Measurements from ENCODE around the gene JCAD. TPM values are rescaled to one million over a fixed set of nuclear protein-coding genes. Genes with fewer than 3 reads are reported as not detected.

Gene JCAD
- total RNA-seq, 1 experiment from 2014 or later = 10.0 TPM

GRCh38 chr10:30046476-30046875 is 12.9 kb downstream of the JCAD start:
- Histone ChIP-seq H3K36me3 (ENCODE audit: control insufficient read depth, insufficient read depth, low read length) (no peaks in the 10 kb centered on the region), H3K4me1 (peaks cover 5% of the 10 kb centered on the region), H3K9me3 (no peaks in the 10 kb centered on the region), H3K27me3 (replicated peaks; ENCODE audit: control insufficient read depth, insufficient read depth, low read length) (no peaks in the 10 kb centered on the region), H3K4me3 (ENCODE audit: low read depth, low read length) (no peak overlapping the region)
- BruUV-seq (replicated peaks) = no TSS peak
- POLR2A ChIA-PET = no interaction called here
- no peak for TF ChIP-seq CTCF (IDR thresholded peaks at IDR 0.05; ENCODE audit: insufficient read depth in 1 of 2, low read depth in 1 of 2, low read length in 1 of 2, severe bottlenecking in 1 of 2, unreplicated experiment in 1 of 2)
- H3K27me3 Mint-ChIP-seq (ENCODE audit: insufficient read depth, unreplicated experiment) = no peaks in the 10 kb centered on the region
- CTCF ChIA-PET = no interaction called here
- H3K27ac Mint-ChIP-seq (ENCODE audit: unreplicated experiment) = no peak overlapping the region
- H3K9me3 Mint-ChIP-seq (ENCODE audit: unreplicated experiment) = no peaks in the 10 kb centered on the region
- intact Hi-C loops (cut with micrococcal nuclease; ENCODE audit: unreplicated experiment) = no loop called here
- H3K36me3 Mint-ChIP-seq (ENCODE audit: insufficient read depth, unreplicated experiment) = peaks cover 9% of the 10 kb centered on the region
- H3K4me3 Mint-ChIP-seq (ENCODE audit: unreplicated experiment) = no peak overlapping the region
- H3K4me1 Mint-ChIP-seq (ENCODE audit: low read depth, unreplicated experiment) = peaks cover 8% of the 10 kb centered on the region
- DNase-seq = no peak

GRCh38 chr10:30045961-30046360 is 13.4 kb downstream of the JCAD start:
- no peaks in the 10 kb centered on the region for H3K9me3 Mint-ChIP-seq (ENCODE audit: unreplicated experiment)
- BruUV-seq (replicated peaks) = no TSS peak
- no peak for DNase-seq
- TF ChIP-seq CTCF (IDR thresholded peaks at IDR 0.05; ENCODE audit: insufficient read depth in 1 of 2, low read depth in 1 of 2, low read length in 1 of 2, severe bottlenecking in 1 of 2, unreplicated experiment in 1 of 2) = no peak
- no peaks in the 10 kb centered on the region for H3K36me3 ChIP-seq (ENCODE audit: control insufficient read depth, insufficient read depth, low read length)
- H3K27ac Mint-ChIP-seq (ENCODE audit: unreplicated experiment) = no peak overlapping the region
- no peaks in the 10 kb centered on the region for H3K27me3 ChIP-seq (replicated peaks; ENCODE audit: control insufficient read depth, insufficient read depth, low read length)
- ChIA-PET POLR2A (no interaction called here), CTCF (no interaction called here)
- H3K4me3 Mint-ChIP-seq (ENCODE audit: unreplicated experiment) = no peak overlapping the region
- peaks cover 8% of the 10 kb centered on the region for H3K4me1 Mint-ChIP-seq (ENCODE audit: low read depth, unreplicated experiment)
- intact Hi-C loops (cut with micrococcal nuclease; ENCODE audit: unreplicated experiment) = no loop called here
- H3K4me3 ChIP-seq (ENCODE audit: low read depth, low read length) = no peak overlapping the region
- H3K9me3 ChIP-seq = no peaks in the 10 kb centered on the region
- H3K27me3 Mint-ChIP-seq (ENCODE audit: insufficient read depth, unreplicated experiment) = no peaks in the 10 kb centered on the region
- H3K4me1 ChIP-seq = peaks cover 9% of the 10 kb centered on the region
- H3K36me3 Mint-ChIP-seq (ENCODE audit: insufficient read depth, unreplicated experiment) = peaks cover 9% of the 10 kb centered on the region

- BruUV-seq (replicated peaks) = no TSS peak
Measured at GRCh38 chr10:30043476-30044270, 15.7 kb downstream of the JCAD start.

More at GRCh38 chr10:30043476-30044270, 15.7 kb downstream of the JCAD start:
- intact Hi-C loops (cut with micrococcal nuclease; ENCODE audit: unreplicated experiment) = no loop called here
- no peaks in the 10 kb centered on the region for H3K36me3 ChIP-seq (ENCODE audit: control insufficient read depth, insufficient read depth, low read length)
- Mint-ChIP-seq H3K4me1 (ENCODE audit: low read depth, unreplicated experiment) (peaks cover 8% of the 10 kb centered on the region), H3K36me3 (ENCODE audit: insufficient read depth, unreplicated experiment) (peaks cover 9% of the 10 kb centered on the region), H3K27ac (ENCODE audit: unreplicated experiment) (no peak overlapping the region), H3K27me3 (ENCODE audit: insufficient read depth, unreplicated experiment) (no peaks in the 10 kb centered on the region), H3K4me3 (ENCODE audit: unreplicated experiment) (no peak overlapping the region), H3K9me3 (ENCODE audit: unreplicated experiment) (no peaks in the 10 kb centered on the region)
- no peak overlapping the region for H3K4me3 ChIP-seq (ENCODE audit: low read depth, low read length)
- CTCF ChIA-PET = no interaction called here
- no peaks in the 10 kb centered on the region for H3K27me3 ChIP-seq (replicated peaks; ENCODE audit: control insufficient read depth, insufficient read depth, low read length)
- POLR2A ChIA-PET = no interaction called here
- TF ChIP-seq CTCF (IDR thresholded peaks at IDR 0.05; ENCODE audit: insufficient read depth in 1 of 2, low read depth in 1 of 2, low read length in 1 of 2, severe bottlenecking in 1 of 2, unreplicated experiment in 1 of 2) = no peak
- H3K4me1 ChIP-seq = peaks cover 9% of the 10 kb centered on the region
- H3K9me3 ChIP-seq = no peaks in the 10 kb centered on the region
- DNase-seq = no peak
